GM23248 (cell line): ENCODE data around the gene INTS15. TPM values are rescaled to one million over a fixed set of nuclear protein-coding genes. Genes with fewer than 3 reads are reported as not detected.
A peak's percentile ranks its signal among the peaks of the same experiment; 100 is the strongest.

ENCODE experiments used
- DNase-seq: peaks from one replicate; pipeline ENCODE4 v3.0.0-alpha.2; 2015
- H2AFZ ChIP-seq: fragments of 200-600 bp; sonication (generic); 2 replicates; pipeline ENCODE4 v1.6.1; 2016; ENCODE audit warnings: antibody characterized with exemption
- H3F3A ChIP-seq: fragments of 200-600 bp; sonication (generic); 2 replicates; pipeline ENCODE4 v1.6.1; 2016; ENCODE audit warnings: mild to moderate bottlenecking, antibody characterized with exemption, mixed run types; ENCODE audit not compliant: insufficient read depth
- H3K27ac ChIP-seq: fragments of 200-600 bp; sonication (generic); 2 replicates; pipeline ENCODE4 v1.5.1; 2016; ENCODE audit warnings: mild to moderate bottlenecking
- H3K27me3 ChIP-seq: fragments of 200-600 bp; sonication (generic); replicated peaks from 2 replicates; pipeline ENCODE4 v1.6.1; 2016; ENCODE audit warnings: mild to moderate bottlenecking; ENCODE audit not compliant: insufficient read depth
- H3K36me3 ChIP-seq: fragments of 200-600 bp; sonication (generic); 2 replicates; pipeline ENCODE4 v1.6.1; 2016; ENCODE audit warnings: low read depth, mild to moderate bottlenecking
- H3K4me1 ChIP-seq: fragments of 200-600 bp; sonication (generic); 2 replicates; pipeline ENCODE4 v1.6.1; 2016; ENCODE audit warnings: mild to moderate bottlenecking; ENCODE audit not compliant: insufficient read depth
- H3K4me2 ChIP-seq: fragments of 200-600 bp; sonication (generic); one replicate; pipeline ENCODE4 v1.6.1; 2016; ENCODE audit warnings: mild to moderate bottlenecking; ENCODE audit not compliant: unreplicated experiment
- H3K4me3 ChIP-seq: fragments of 200-600 bp; sonication (generic); 2 replicates; pipeline ENCODE4 v1.5.1; 2016; ENCODE audit warnings: mild to moderate bottlenecking
- H3K79me2 ChIP-seq: fragments of 200-600 bp; sonication (generic); 2 replicates; pipeline ENCODE4 v1.6.1; 2016; ENCODE audit warnings: mild to moderate bottlenecking; ENCODE audit not compliant: insufficient read depth
- H3K9ac ChIP-seq: fragments of 200-600 bp; sonication (generic); 2 replicates; pipeline ENCODE4 v1.6.1; 2016; ENCODE audit warnings: mild to moderate bottlenecking
- H3K9me2 ChIP-seq: fragments of 200-600 bp; sonication (generic); 2 replicates; pipeline ENCODE4 v1.6.1; 2016; ENCODE audit warnings: mixed run types, mild to moderate bottlenecking, moderate library complexity; ENCODE audit not compliant: insufficient read depth
- H3K9me3 ChIP-seq: fragments of 200-600 bp; sonication (generic); one replicate; pipeline ENCODE4 v1.6.1; 2017; ENCODE audit warnings: low read depth
- H4K20me1 ChIP-seq: fragments of 200-600 bp; sonication (generic); 2 replicates; pipeline ENCODE4 v1.6.0; 2016; ENCODE audit not compliant: insufficient read depth
- EZH2 ChIP-seq: fragments of 200-600 bp; sonication (generic); IDR thresholded peaks from 2 replicates; pipeline ENCODE4 v1.6.1; 2018; ENCODE audit warnings: antibody characterized with exemption, mild to moderate bottlenecking; ENCODE audit not compliant: insufficient read depth, poor library complexity, severe bottlenecking
- EZH2phosphoT487 ChIP-seq: fragments of 200-600 bp; sonication (generic); IDR thresholded peaks from 2 replicates; pipeline ENCODE4 v1.6.1; 2018; ENCODE audit warnings: antibody characterized with exemption, moderate library complexity, mild to moderate bottlenecking, low read depth; ENCODE audit not compliant: insufficient read depth
- WGBS, 2 experiments: methylation state at CpG; one replicate each; pipeline ENCODE4 v1.1.6; 2015 to 2017; ENCODE audit warnings: low lambda C conversion rate in 2 of 2, low coverage in 1 of 2; ENCODE audit errors: missing lambda C conversion rate in 2 of 2; 5-methylcytosine and 5-hydroxymethylcytosine counted together
- in situ Hi-C: fragments of 300-500 bp; cut with MboI; formaldehyde crosslinking; loops from 2 replicates; pipeline ENCODE4 v1.15.0; 2020
- polyA plus RNA-seq: library from polyadenylated mRNA; unstranded; fragments of >200 nt; fragmentation: Nextera tagmentation; extraction: Ambion mirVana; gene quantifications from 2 replicates; pipeline ENCODE4 v1.2.1, GENCODE V29; 2016
- total RNA-seq: library from RNA; depleted of rRNA; stranded (reverse); fragments of >200 nt; shearing (Covaris generic); gene quantifications from 2 replicates; pipeline ENCODE4 v1.2.3, GENCODE V29; 2014

Gene INTS15
- total and polyA plus RNA-seq, 2 experiments from 2014 or later: 11.3 to 17.9 TPM

- peak; percentile 58 for DNase-seq
- in situ Hi-C loops: no loop called here
- 91% methylated on average over 4 of the region's 4 CpGs for WGBS, 2 experiments
- H3K9ac ChIP-seq: no peak overlapping the region
- H3K36me3 ChIP-seq: no peaks in the 10 kb centered on the region
- H4K20me1 ChIP-seq: no peaks in the 10 kb centered on the region
- no peaks in the 10 kb centered on the region for H3K79me2 ChIP-seq
- no peaks in the 10 kb centered on the region for H3K9me3 ChIP-seq
- no peak overlapping the region for H3K4me2 ChIP-seq
- H2AFZ ChIP-seq: no peak overlapping the region
- no peaks in the 10 kb centered on the region for H3F3A ChIP-seq
- no peak overlapping the region for H3K27ac ChIP-seq
- no peaks in the 10 kb centered on the region for H3K4me1 ChIP-seq
- no peak for TF ChIP-seq EZH2phosphoT487
- no peak for TF ChIP-seq EZH2
- peaks cover 39% of the 10 kb centered on the region for H3K27me3 ChIP-seq
- H3K4me3 ChIP-seq: no peak overlapping the region
- H3K9me2 ChIP-seq: no peaks in the 10 kb centered on the region
Observed at GRCh38 chr7:6618621-6619020, 28.8 kb downstream of the INTS15 start.

GRCh38 chr7:6619961-6620360 is 30.1 kb downstream of the INTS15 start:
- Histone ChIP-seq H3K27me3 (peaks cover 25% of the 10 kb centered on the region), H3K4me3 (no peak overlapping the region), H3K9me2 (no peaks in the 10 kb centered on the region), H4K20me1 (no peaks in the 10 kb centered on the region), H3K9ac (no peak overlapping the region), H3F3A (no peaks in the 10 kb centered on the region), H3K4me2 (no peak overlapping the region), H3K79me2 (no peaks in the 10 kb centered on the region), H3K27ac (no peak overlapping the region), H2AFZ (no peak overlapping the region), H3K9me3 (no peaks in the 10 kb centered on the region), H3K4me1 (no peaks in the 10 kb centered on the region), H3K36me3 (no peaks in the 10 kb centered on the region)
- 72 to 77% methylated on average over 3 of the region's 3 CpGs for WGBS, 2 experiments
- in situ Hi-C loops: no loop called here
- TF ChIP-seq EZH2phosphoT487 (no peak), EZH2 (no peak)
- no peak for DNase-seq

- Histone ChIP-seq H3K27ac (no peak overlapping the region), H3K4me3 (no peak overlapping the region), H3K27me3 (peaks cover 15% of the 10 kb centered on the region), H3K36me3 (no peaks in the 10 kb centered on the region), H3K4me2 (no peak overlapping the region), H3K9me3 (no peaks in the 10 kb centered on the region), H4K20me1 (no peaks in the 10 kb centered on the region), H3K4me1 (no peaks in the 10 kb centered on the region), H2AFZ (no peak overlapping the region), H3K9ac (no peak overlapping the region), H3K79me2 (no peaks in the 10 kb centered on the region), H3K9me2 (no peaks in the 10 kb centered on the region), H3F3A (no peaks in the 10 kb centered on the region)
- no peak for TF ChIP-seq EZH2
- no peak for TF ChIP-seq EZH2phosphoT487
- WGBS, 2 experiments: 85% methylated on average over 18 to 20 of the region's 20 CpGs
- DNase-seq: no peak
- in situ Hi-C loops: no loop called here
Observed at GRCh38 chr7:6621195-6622133, 31.6 kb downstream of the INTS15 start.

- no peak for TF ChIP-seq EZH2phosphoT487
- TF ChIP-seq EZH2: no peak
- peaks cover 8% of the 10 kb centered on the region; the same call in 1 of the 2 replicates for H3K27me3 ChIP-seq
- in situ Hi-C loops: no loop called here
- no peaks in the 10 kb centered on the region for H3F3A ChIP-seq
- no peaks in the 10 kb centered on the region for H3K36me3 ChIP-seq
- no peak overlapping the region for H3K4me3 ChIP-seq
- H3K9ac ChIP-seq: no peak overlapping the region
- no peaks in the 10 kb centered on the region for H3K4me1 ChIP-seq
- H4K20me1 ChIP-seq: no peaks in the 10 kb centered on the region
- no peak overlapping the region for H3K27ac ChIP-seq
- no peak overlapping the region for H3K4me2 ChIP-seq
- H3K79me2 ChIP-seq: no peaks in the 10 kb centered on the region
- no peak overlapping the region for H2AFZ ChIP-seq
- no peaks in the 10 kb centered on the region for H3K9me3 ChIP-seq
- 93 to 95% methylated on average over 31 to 67 of the region's 67 CpGs for WGBS, 2 experiments
- no peak for DNase-seq
- H3K9me2 ChIP-seq: no peaks in the 10 kb centered on the region
Observed at GRCh38 chr7:6622134-6622710, 32.4 kb downstream of the INTS15 start.
